IPS-20b (cell line): ENCODE data around the gene AIPL1.
"Not testable (repeated sequence)": the region's sequence is repeated elsewhere in the genome, so short reads cannot be mapped to it uniquely, and the experiment has no call there.

Experiments
- H3K27ac ChIP-seq: one replicate; pipeline ENCODE4 v1.5.1; 2013; ENCODE audit warnings: low read length
- H3K27me3 ChIP-seq: 2 replicates; pipeline ENCODE4 v1.6.1; 2013; ENCODE audit warnings: mild to moderate bottlenecking, low read length, inconsistent platforms; ENCODE audit not compliant: insufficient read depth
- H3K36me3 ChIP-seq: 2 replicates; pipeline ENCODE4 v1.6.1; 2013; ENCODE audit warnings: low read depth, mild to moderate bottlenecking, inconsistent platforms, low read length, moderate library complexity; ENCODE audit not compliant: insufficient read depth
- H3K4me1 ChIP-seq: 2 replicates; pipeline ENCODE4 v1.6.1; 2013; ENCODE audit warnings: mild to moderate bottlenecking, control low read depth, inconsistent platforms, low read length, moderate library complexity; ENCODE audit not compliant: insufficient read depth
- H3K4me3 ChIP-seq: 2 replicates; pipeline ENCODE4 v1.5.1; 2013; ENCODE audit warnings: mild to moderate bottlenecking, low read length, inconsistent platforms
- H3K9ac ChIP-seq: 2 replicates; pipeline ENCODE4 v1.6.1; 2013; ENCODE audit warnings: low read depth, mild to moderate bottlenecking, inconsistent platforms, low read length, moderate library complexity
- H3K9me3 ChIP-seq: 2 replicates; pipeline ENCODE4 v1.6.1; 2013; ENCODE audit warnings: mild to moderate bottlenecking, low read depth, low read length, inconsistent platforms; ENCODE audit not compliant: insufficient read depth

The AIPL1 gene

GRCh38 chr17:6435051-6435450 lies at the start of gene AIPL1:
Gene AIPL1, minus strand, starts transcription at chr17:6435121. Its CDS starts 17 bp downstream, at chr17:6435104.
- no peaks in the 10 kb centered on the region for H3K36me3 ChIP-seq
- H3K9ac ChIP-seq, result no peak within 1 kb of the TSS
- H3K27me3 ChIP-seq, result no peaks in the 10 kb centered on the region
- H3K9me3 ChIP-seq, result peaks cover 12% of the 10 kb centered on the region
- peaks cover 8% of the 10 kb centered on the region; the same call in 1 of the 2 replicates for H3K4me1 ChIP-seq
- no peak within 1 kb of the TSS for H3K27ac ChIP-seq
- no peak within 1 kb of the TSS for H3K4me3 ChIP-seq

- no peaks in the 10 kb centered on the region for H3K9me3 ChIP-seq
- H3K4me3 ChIP-seq, result no peak overlapping the region
- H3K4me1 ChIP-seq, result peaks cover 11% of the 10 kb centered on the region
- no peak overlapping the region for H3K9ac ChIP-seq
- no peak overlapping the region for H3K27ac ChIP-seq
- no peaks in the 10 kb centered on the region for H3K27me3 ChIP-seq
- no peaks in the 10 kb centered on the region for H3K36me3 ChIP-seq
Observed at GRCh38 chr17:6483507-6483906, 48.6 kb upstream of the AIPL1 start.

DNA sequence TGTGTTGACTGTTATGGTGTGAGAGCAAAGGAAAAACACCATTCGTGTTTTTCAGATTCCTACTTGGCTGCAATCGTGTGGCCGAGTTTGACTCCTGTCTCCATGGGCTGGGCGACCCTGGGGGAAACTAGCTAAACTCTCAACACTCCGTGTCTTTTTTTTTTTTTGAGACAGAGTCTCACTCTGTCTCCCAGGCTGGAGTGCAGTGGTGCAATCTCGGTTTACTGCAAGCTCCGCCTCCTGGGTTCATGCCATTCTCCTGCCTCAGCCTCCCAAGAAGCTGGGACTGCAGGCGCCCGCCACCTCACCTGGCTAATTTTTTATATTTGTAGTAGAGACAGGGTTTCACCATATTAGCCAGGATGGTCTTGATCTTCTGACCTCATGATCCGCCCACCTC lies 47.9 kb upstream of the AIPL1 start:
- H3K36me3 ChIP-seq, H3K27me3 ChIP-seq, H3K9ac ChIP-seq, H3K4me3 ChIP-seq, H3K27ac ChIP-seq, H3K9me3 ChIP-seq, H3K4me1 ChIP-seq: not testable (repeated sequence)

GRCh38 chr17:6482105-6482455 lies 47.2 kb upstream of the AIPL1 start:
- H3K36me3 ChIP-seq, result no peaks in the 10 kb centered on the region
- no peak overlapping the region for H3K27ac ChIP-seq
- H3K9me3 ChIP-seq, result no peaks in the 10 kb centered on the region
- no peak overlapping the region for H3K9ac ChIP-seq
- H3K4me1 ChIP-seq, result peaks cover 3% of the 10 kb centered on the region; the same call in 1 of the 2 replicates
- H3K4me3 ChIP-seq, result no peak overlapping the region
- no peaks in the 10 kb centered on the region for H3K27me3 ChIP-seq

- Histone ChIP-seq H3K27ac (no peak overlapping the region), H3K4me1 (peaks cover 5% of the 10 kb centered on the region; the same call in 1 of the 2 replicates), H3K4me3 (no peak overlapping the region), H3K36me3 (no peaks in the 10 kb centered on the region), H3K9ac (peak overlapping the region; percentile 36; the same call in 1 of the 2 replicates), H3K27me3 (no peaks in the 10 kb centered on the region), H3K9me3 (no peaks in the 10 kb centered on the region)
Observed at GRCh38 chr17:6480303-6480675, 45.4 kb upstream of the AIPL1 start.

DNA sequence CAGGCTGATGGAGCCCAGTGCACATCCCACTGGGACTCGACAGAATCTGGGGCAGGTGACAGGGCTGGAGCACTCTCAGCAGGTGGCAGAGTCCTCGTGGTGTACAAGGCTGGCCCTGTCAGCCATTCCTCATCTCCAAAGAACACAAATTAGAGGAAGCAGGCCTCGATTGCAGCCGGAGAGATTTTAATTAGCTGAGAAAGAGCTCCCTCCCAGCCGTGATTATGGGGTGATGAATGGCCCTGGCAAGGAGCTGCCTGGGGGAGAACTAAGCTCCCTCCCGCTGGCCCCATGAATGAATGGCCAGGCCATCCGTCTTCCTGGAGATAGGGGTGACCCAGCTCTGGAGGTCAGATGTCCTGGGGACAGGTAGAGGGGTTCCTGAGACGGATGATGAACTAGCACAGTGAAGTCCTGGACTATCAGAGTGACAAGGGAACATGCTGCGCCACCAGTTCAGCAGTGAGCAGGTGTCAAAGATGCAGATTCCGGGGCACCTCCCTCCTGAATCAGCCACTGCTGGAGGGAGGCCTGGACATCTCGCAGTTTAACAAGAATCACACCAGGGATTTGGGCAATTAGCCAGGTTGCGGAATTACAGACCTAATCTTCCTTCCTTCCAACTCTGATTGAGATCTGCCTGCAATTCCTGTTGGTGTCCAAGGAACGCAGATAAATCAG lies 44.8 kb upstream of the AIPL1 start:
- peaks cover 5% of the 10 kb centered on the region; the same call in 1 of the 2 replicates for H3K4me1 ChIP-seq
- H3K4me3 ChIP-seq, result no peak overlapping the region
- no peak overlapping the region for H3K27ac ChIP-seq
- H3K27me3 ChIP-seq, result no peaks in the 10 kb centered on the region
- peak overlapping the region; percentile 36; the same call in 1 of the 2 replicates for H3K9ac ChIP-seq
- H3K36me3 ChIP-seq, result no peaks in the 10 kb centered on the region
- no peaks in the 10 kb centered on the region for H3K9me3 ChIP-seq

GRCh38 chr17:6478486-6478885 lies 43.6 kb upstream of the AIPL1 start:
- Histone ChIP-seq H3K27me3 (no peaks in the 10 kb centered on the region), H3K4me1 (peaks cover 5% of the 10 kb centered on the region; the same call in 1 of the 2 replicates), H3K9me3 (no peaks in the 10 kb centered on the region), H3K36me3 (no peaks in the 10 kb centered on the region), H3K4me3 (no peak overlapping the region), H3K9ac (no peak overlapping the region), H3K27ac (no peak overlapping the region)

DNA sequence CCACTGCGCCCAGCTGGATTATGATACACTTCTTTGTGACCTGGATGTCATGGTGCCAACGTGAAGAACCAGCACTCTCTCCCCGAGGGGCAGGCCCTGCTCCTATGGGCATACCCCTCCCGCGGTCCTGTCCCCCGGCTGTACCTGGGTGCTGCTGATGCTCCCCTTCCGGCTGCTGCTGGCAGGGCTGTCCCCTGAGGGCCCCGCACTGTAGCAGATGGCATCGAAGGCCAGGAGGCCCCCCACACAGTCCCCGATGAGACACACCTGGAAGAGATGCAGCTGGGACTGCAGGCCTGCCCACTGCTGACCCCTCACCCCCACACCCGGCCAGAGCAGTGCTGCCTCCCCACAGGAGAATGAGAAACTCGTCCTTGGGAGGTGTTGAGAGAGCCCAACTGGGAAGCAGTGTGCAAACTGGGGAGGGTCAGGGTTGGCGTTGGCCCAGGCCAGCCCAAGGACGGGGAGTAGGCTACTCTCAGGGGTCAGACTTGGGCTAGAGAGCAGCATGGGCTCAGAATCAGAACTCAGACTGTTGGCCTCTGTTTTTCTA lies 43.0 kb upstream of the AIPL1 start:
- no peaks in the 10 kb centered on the region for H3K36me3 ChIP-seq
- H3K9me3 ChIP-seq, result no peaks in the 10 kb centered on the region
- peaks cover 5% of the 10 kb centered on the region; the same call in 1 of the 2 replicates for H3K4me1 ChIP-seq
- no peak overlapping the region for H3K27ac ChIP-seq
- no peaks in the 10 kb centered on the region for H3K27me3 ChIP-seq
- no peak overlapping the region for H3K9ac ChIP-seq
- no peak overlapping the region for H3K4me3 ChIP-seq

GRCh38 chr17:6476810-6477179 lies 41.9 kb upstream of the AIPL1 start:
- no peaks in the 10 kb centered on the region for H3K9me3 ChIP-seq
- no peak overlapping the region for H3K4me3 ChIP-seq
- peaks cover 10% of the 10 kb centered on the region for H3K4me1 ChIP-seq
- H3K27ac ChIP-seq, result no peak overlapping the region
- H3K36me3 ChIP-seq, result no peaks in the 10 kb centered on the region
- no peaks in the 10 kb centered on the region for H3K27me3 ChIP-seq
- H3K9ac ChIP-seq, result no peak overlapping the region

- no peak overlapping the region for H3K27ac ChIP-seq
- H3K9ac ChIP-seq, result no peak overlapping the region
- no peaks in the 10 kb centered on the region for H3K27me3 ChIP-seq
- no peaks in the 10 kb centered on the region for H3K36me3 ChIP-seq
- H3K4me3 ChIP-seq, result no peak overlapping the region
- H3K9me3 ChIP-seq, result no peaks in the 10 kb centered on the region
- peaks cover 12% of the 10 kb centered on the region for H3K4me1 ChIP-seq
Observed at GRCh38 chr17:6476076-6476809, 41.3 kb upstream of the AIPL1 start.

DNA sequence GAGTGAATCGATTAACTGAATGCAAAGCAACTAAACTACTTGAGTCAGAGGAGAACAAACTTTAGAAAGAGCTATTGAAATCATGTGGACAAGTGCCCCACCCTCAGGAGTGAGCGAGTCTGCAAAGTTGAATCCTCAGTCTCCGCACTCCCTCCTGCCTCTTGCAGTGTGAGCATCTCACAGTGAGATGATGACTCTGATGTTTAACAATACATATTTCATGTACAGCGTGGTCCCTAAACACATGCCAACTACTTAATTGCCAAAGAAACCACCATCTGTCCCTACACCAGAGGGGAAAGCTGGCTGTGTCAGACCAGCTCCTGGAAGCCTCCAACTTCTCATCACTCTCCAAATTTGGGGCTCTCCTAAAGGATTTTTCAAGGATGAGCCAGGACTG lies 40.5 kb upstream of the AIPL1 start:
- no peak overlapping the region for H3K4me3 ChIP-seq

DNA sequence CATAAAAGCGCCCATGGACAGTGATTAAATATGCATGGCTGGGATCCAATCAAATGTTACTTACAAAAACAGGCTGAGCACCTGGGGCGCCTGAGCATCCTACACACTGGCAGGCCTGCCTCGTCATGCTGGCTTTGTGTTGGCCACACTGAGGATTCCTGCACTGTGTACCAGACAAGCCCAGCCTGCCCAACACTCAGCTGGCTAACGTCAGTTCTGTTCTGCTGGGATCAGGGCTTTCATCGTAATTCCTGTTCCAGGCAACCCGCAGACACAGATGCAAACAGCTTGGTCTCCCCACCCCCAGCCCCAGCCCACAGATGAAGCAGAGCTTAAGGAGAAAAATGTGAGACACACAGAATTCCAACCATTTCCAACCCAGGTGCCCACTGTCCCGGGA lies 40.0 kb upstream of the AIPL1 start:
- no peak overlapping the region for H3K9ac ChIP-seq
- H3K9me3 ChIP-seq, result no peaks in the 10 kb centered on the region
- H3K4me3 ChIP-seq, result no peak overlapping the region
- H3K4me1 ChIP-seq, result peaks cover 9% of the 10 kb centered on the region
- no peak overlapping the region for H3K27ac ChIP-seq
- no peaks in the 10 kb centered on the region for H3K27me3 ChIP-seq
- no peaks in the 10 kb centered on the region for H3K36me3 ChIP-seq

More for the DNA sequence above, 40.5 kb upstream of the AIPL1 start:
- Histone ChIP-seq H3K9me3 (no peaks in the 10 kb centered on the region), H3K36me3 (no peaks in the 10 kb centered on the region), H3K9ac (no peak overlapping the region), H3K27ac (no peak overlapping the region), H3K27me3 (no peaks in the 10 kb centered on the region), H3K4me1 (peaks cover 12% of the 10 kb centered on the region)
